ENCODE results near the gene GPBP1L1. TPM values are rescaled to one million over a fixed set of nuclear protein-coding genes. Genes with fewer than 3 reads are reported as not detected.

Gene GPBP1L1
- total and polyA plus RNA-seq, 9 of the 15 experiments (the other 6 are each of a cell fraction or from before 2014, with no cell fraction given): 86.0 to 216 (median 138) TPM

DNA sequence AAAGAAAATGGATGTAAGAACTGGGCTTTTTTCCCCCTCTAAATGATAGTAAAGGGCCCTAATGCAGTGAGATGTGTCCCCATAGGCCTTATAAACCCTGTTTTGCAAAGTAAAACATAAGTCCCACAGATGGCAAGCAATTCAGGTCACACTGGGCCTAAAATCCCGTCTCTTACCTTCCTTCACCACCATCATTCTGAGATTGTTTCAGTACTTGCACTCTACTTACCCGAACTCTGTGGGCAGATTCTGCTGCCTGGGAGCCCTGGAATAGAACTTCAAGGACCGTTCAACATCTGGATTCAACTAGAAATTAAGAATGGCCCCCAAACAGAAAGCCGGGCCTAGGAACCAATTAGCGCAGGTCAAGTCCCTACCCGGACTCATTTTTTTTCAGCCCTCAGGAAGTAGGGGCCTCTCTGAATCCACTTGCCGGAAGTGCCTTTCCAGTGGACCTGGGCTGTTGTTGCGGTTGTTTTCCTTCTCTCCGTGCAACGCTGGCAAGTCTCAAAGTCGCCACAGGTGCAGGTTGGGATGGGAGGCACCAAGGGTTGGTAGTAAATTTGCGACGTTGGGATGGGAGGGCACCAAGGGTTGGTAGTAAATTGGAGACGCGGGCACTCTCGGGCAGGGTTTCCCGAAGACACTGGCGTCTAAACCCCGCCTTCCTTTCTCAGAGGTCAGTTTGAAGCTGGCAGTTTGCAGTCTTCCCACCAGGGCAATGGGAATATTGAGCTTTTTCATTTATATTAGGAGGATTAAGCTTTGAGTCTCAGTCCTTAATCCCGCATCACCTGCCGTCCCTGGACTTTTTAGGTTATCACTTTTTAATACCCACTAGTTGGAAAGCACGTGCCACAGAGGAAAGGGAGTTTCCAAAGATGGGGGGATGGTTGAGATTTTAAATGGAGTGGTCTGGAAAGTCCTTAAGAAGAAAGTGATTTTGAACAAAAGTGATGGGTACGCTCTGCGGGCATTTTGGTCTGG, 1.7 kb upstream of the GPBP1L1 start, which contains the start of gene TMEM69 (continued):
- TF ChIP-seq RERE (CRISPR knock-in tag; IDR thresholded peaks at IDR 0.05; ENCODE audit: borderline replicate concordance) (no peak), HMBOX1 (IDR thresholded peaks at IDR 0.05) (no peak; the same call in 1 of the 2 replicates), NR2C1 (IDR thresholded peaks at IDR 0.05) (peak; percentile 75), NR2C1 (tag; IDR thresholded peaks at IDR 0.05) (peak; percentile 77), RBFOX2 (IDR thresholded peaks at IDR 0.05; ENCODE audit: low read depth, low read length) (peak; percentile 47), PHB (CRISPR knock-in tag; IDR thresholded peaks at IDR 0.05) (no peak; the same call in 1 of the 2 replicates), ZNF12 (CRISPR knock-in tag; IDR thresholded peaks at IDR 0.05) (peak; percentile 73), XRCC5 (IDR thresholded peaks at IDR 0.05; ENCODE audit: low read depth, low read length) (peak; percentile 99), NONO (IDR thresholded peaks at IDR 0.05; ENCODE audit: low read depth in 2 of 2, low read length in 1 of 2) (no peak), PCBP2 (IDR thresholded peaks at IDR 0.05; ENCODE audit: low read depth, low read length, poor library complexity, severe bottlenecking) (no peak), PHF21A (IDR thresholded peaks at IDR 0.05; ENCODE audit: borderline replicate concordance, low read depth) (no peak), FOSL1 (tag; conservative IDR thresholded peaks at IDR 0.05) (peak; percentile 68), TEAD2 (tag; IDR thresholded peaks at IDR 0.05) (no peak), SLC30A9 (CRISPR knock-in tag; IDR thresholded peaks at IDR 0.05) (no peak), CBX8 (IDR thresholded peaks at IDR 0.05; ENCODE audit: borderline replicate concordance, extremely low read depth, low read depth, low read length, poor library complexity, severe bottlenecking) (no peak), ZNF224 (CRISPR knock-in tag; IDR thresholded peaks at IDR 0.05) (no peak), TFAP4 (CRISPR knock-in tag; IDR thresholded peaks at IDR 0.05; ENCODE audit: borderline replicate concordance) (peak; percentile 54; the same call in 1 of the 2 replicates), ZNF507 (tag; conservative IDR thresholded peaks at IDR 0.05) (no peak)
- TF ChIP-seq, protein P1, sequence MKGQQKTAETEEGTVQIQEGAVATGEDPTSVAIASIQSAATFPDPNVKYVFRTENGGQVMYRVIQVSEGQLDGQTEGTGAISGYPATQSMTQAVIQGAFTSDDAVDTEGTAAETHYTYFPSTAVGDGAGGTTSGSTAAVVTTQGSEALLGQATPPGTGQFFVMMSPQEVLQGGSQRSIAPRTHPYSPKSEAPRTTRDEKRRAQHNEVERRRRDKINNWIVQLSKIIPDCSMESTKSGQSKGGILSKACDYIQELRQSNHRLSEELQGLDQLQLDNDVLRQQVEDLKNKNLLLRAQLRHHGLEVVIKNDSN (CRISPR knock-in tag; IDR thresholded peaks at IDR 0.05): no peak

Data from K562 (cell line).